Gastrocnemius medialis (tissue), 4 donors: ENCODE measurements around the gene NOVA1. TPM values are rescaled to one million over a fixed set of nuclear protein-coding genes. Genes with fewer than 3 reads are reported as not detected.

Experiments used
- ATAC-seq, 2 donors: fragments of 150-250 bp; one replicate each; pipeline ENCODE4 v1.9.1; 2016
- DNase-seq, 2 donors: peaks; one replicate each; pipeline ENCODE4 v3.0.0-alpha.2; 2019
- H3K27ac ChIP-seq, 4 donors: fragments of 200-600 bp; sonication (generic); 1 replicate in 1 of 4; 2 replicates in 3 of 4; pipeline ENCODE4 v1.5.1; 2016 to 2018; ENCODE audit warnings: mild to moderate bottlenecking in 2 of 4, moderate library complexity in 1 of 4
- H3K27me3 ChIP-seq, 3 donors: fragments of 200-600 bp; sonication (generic) in 2 of 3; 1 replicate in 1 of 3; 2 replicates in 2 of 3; pipeline versions ENCODE4 v1.5.1 to v1.6.0; 2016 to 2019; ENCODE audit warnings: mild to moderate bottlenecking in 1 of 3, moderate library complexity in 1 of 3
- H3K36me3 ChIP-seq, 2 donors: fragments of 200-600 bp; sonication (generic) in 1 of 2; one replicate each; pipeline ENCODE4 v1.5.1; 2017 to 2018
- H3K4me1 ChIP-seq, 2 donors: fragments of 200-600 bp; sonication (generic) in 1 of 2; one replicate each; pipeline ENCODE4 v1.5.1; 2016 to 2017; ENCODE audit warnings: mild to moderate bottlenecking in 2 of 2
- H3K4me3 ChIP-seq, 4 donors: fragments of 200-600 bp; sonication (generic) in 3 of 4; 1 replicate in 1 of 4; 2 replicates in 3 of 4; pipeline ENCODE4 v1.5.1; 2016 to 2019; ENCODE audit warnings: mild to moderate bottlenecking in 2 of 4
- H3K9me3 ChIP-seq, 3 donors: fragments of 200-600 bp; sonication (generic) in 2 of 3; 1 replicate in 1 of 3; 2 replicates in 2 of 3; pipeline ENCODE4 v1.5.1; 2016 to 2019
- CTCF ChIP-seq, 5 experiments: fragments of 450-650 bp in 3 of 5; fragments of 200-600 bp in 2 of 5; sonication (generic) in 2 of 5; IDR thresholded peaks in 4 of 5; conservative IDR thresholded peaks in 1 of 5; 1 replicate in 4 of 5; 2 replicates in 1 of 5; pipeline ENCODE4 v1.5.1; 2016 to 2019; ENCODE audit warnings: antibody characterized with exemption in 5 of 5, mild to moderate bottlenecking in 3 of 5, moderate library complexity in 3 of 5
- POLR2A ChIP-seq, 2 donors: fragments of 450-650 bp; IDR thresholded peaks; one replicate each; pipeline ENCODE4 v1.6.1; 2017; ENCODE audit warnings: antibody characterized with exemption in 2 of 2, mild to moderate bottlenecking in 2 of 2, moderate library complexity in 2 of 2
- in situ Hi-C, 4 donors: fragments of 200-750 bp; cut with MboI; loops; one replicate each; pipeline versions ENCODE4 v1.15.0 to v1.8.0; 2017; ENCODE audit warnings: low sequenced_read_pairs in 4 of 4
- intact Hi-C: fragments of 100-400 bp; cut with DNase I; formaldehyde crosslinking; loops from one replicate; pipeline ENCODE4 v1.15.1; 2023; ENCODE audit warnings: low total_unique reads
- total RNA-seq, 4 donors: library from RNA; depleted of rRNA; stranded (reverse); fragments of >200 nt; gene quantifications; one replicate each; pipeline versions ENCODE4 v1.1.0 to v1.2.3, GENCODE V29; 2016

The NOVA1 gene
- total RNA-seq, 4 donors from 2014 or later = 2.7 to 10.2 (median 4.6) TPM

DNA sequence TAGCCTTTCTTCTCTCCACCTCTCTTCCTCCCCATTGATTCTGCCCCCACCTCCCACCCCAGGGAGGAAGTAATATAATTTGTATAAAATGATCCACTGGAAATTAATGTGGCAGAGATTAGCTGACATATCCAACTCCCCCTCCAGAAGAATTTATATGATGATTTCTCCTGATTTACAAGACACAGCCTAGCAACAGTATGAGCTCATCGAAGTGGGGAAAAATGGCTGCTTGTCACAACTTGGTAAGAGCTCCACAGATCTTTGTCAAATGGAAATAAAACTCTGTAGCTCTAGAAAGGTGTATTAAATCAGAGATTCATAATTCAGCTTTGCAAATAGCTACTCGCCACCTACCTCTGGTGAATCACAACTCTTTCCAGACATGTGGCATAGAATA lies 195.7 kb downstream of the NOVA1 start:
- DNase-seq = no peak
- no peaks in the 10 kb centered on the region for H3K9me3 ChIP-seq
- in situ Hi-C loops (no loop called here), intact Hi-C loops (no loop called here)
- TF ChIP-seq CTCF (IDR thresholded peaks at IDR 0.05 in 4 of 5, conservative IDR thresholded peaks at IDR 0.05 in 1 of 5) (no peak), POLR2A (IDR thresholded peaks at IDR 0.05) (no peak)
- no peak overlapping the region for H3K4me3 ChIP-seq
- H3K4me1 ChIP-seq = no peaks in the 10 kb centered on the region
- H3K27me3 ChIP-seq = no peaks in the 10 kb centered on the region
- no peak overlapping the region for H3K27ac ChIP-seq
- no peaks in the 10 kb centered on the region for H3K36me3 ChIP-seq
- ATAC-seq = no peak

GRCh38 chr14:26401179-26401968 lies 196.5 kb downstream of the NOVA1 start:
- intact Hi-C loops (no loop called here), in situ Hi-C loops (no loop called here)

GRCh38 chr14:26400373-26400772 lies 197.5 kb downstream of the NOVA1 start:
- intact Hi-C loops (no loop called here), in situ Hi-C loops (no loop called here)
- Histone ChIP-seq H3K9me3 (no peaks in the 10 kb centered on the region), H3K36me3 (no peaks in the 10 kb centered on the region), H3K4me1 (no peaks in the 10 kb centered on the region), H3K4me3 (no peak overlapping the region), H3K27ac (no peak overlapping the region), H3K27me3 (no peaks in the 10 kb centered on the region)
- ATAC-seq = no peak
- no peak for DNase-seq
- TF ChIP-seq POLR2A (IDR thresholded peaks at IDR 0.05) (no peak), CTCF (IDR thresholded peaks at IDR 0.05 in 4 of 5, conservative IDR thresholded peaks at IDR 0.05 in 1 of 5) (no peak)

More at GRCh38 chr14:26401179-26401968, 196.5 kb downstream of the NOVA1 start:
- Histone ChIP-seq H3K9me3 (no peaks in the 10 kb centered on the region), H3K27me3 (no peaks in the 10 kb centered on the region), H3K27ac (no peak overlapping the region), H3K4me1 (no peaks in the 10 kb centered on the region), H3K4me3 (no peak overlapping the region), H3K36me3 (no peaks in the 10 kb centered on the region)
- no peak for DNase-seq
- TF ChIP-seq POLR2A (IDR thresholded peaks at IDR 0.05) = no peak
- TF ChIP-seq CTCF (IDR thresholded peaks at IDR 0.05 in 4 of 5, conservative IDR thresholded peaks at IDR 0.05 in 1 of 5) = no peak
- no peak for ATAC-seq

DNA sequence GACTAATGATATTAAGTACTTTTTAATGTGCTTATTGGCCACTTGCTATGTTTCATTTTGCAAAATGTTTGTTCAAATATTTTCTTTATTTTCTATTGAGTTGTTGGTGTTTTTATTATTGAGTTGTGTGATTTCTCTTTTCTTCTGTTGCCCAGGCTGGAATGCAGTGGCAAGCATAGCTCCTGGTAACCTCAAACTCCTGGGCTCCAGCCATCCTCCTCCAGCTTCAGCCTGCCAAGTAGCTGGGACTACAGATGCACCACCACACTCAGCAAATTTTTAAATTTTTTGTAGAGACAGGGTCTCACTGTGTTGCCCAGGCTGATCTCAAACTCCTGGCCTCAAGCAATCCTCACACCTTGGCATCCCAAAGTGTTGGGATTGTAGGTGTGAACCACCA lies 199.2 kb downstream of the NOVA1 start:
- no peak for TF ChIP-seq POLR2A (IDR thresholded peaks at IDR 0.05)
- no peak for TF ChIP-seq CTCF (IDR thresholded peaks at IDR 0.05 in 4 of 5, conservative IDR thresholded peaks at IDR 0.05 in 1 of 5)
- no peaks in the 10 kb centered on the region for H3K9me3 ChIP-seq
- no peaks in the 10 kb centered on the region for H3K4me1 ChIP-seq
- H3K27ac ChIP-seq = no peak overlapping the region
- intact Hi-C loops (no loop called here), in situ Hi-C loops (no loop called here)
- ATAC-seq = no peak
- no peak overlapping the region for H3K4me3 ChIP-seq
- no peaks in the 10 kb centered on the region for H3K36me3 ChIP-seq
- no peak for DNase-seq
- H3K27me3 ChIP-seq = no peaks in the 10 kb centered on the region
